Hepatocyte (in vitro differentiated cells): ENCODE results near the gene RHOF. TPM values are rescaled to one million over a fixed set of nuclear protein-coding genes. Genes with fewer than 3 reads are reported as not detected.
A peak's percentile ranks its signal among the peaks of the same experiment; 100 is the strongest.

Source experiments
- DNase-seq: peaks from one replicate; pipeline ENCODE4 v3.0.0-alpha.2; 2016; ENCODE audit warnings: low spot score
- H2AFZ ChIP-seq: fragments of 200-600 bp; sonication (generic); 2 replicates; pipeline ENCODE4 v1.6.0; 2016; ENCODE audit warnings: antibody characterized with exemption, mild to moderate bottlenecking
- H3K27ac ChIP-seq: fragments of 200-600 bp; sonication (generic); 2 replicates; pipeline ENCODE4 v1.5.1; 2016; ENCODE audit warnings: mild to moderate bottlenecking
- H3K27me3 ChIP-seq: fragments of 200-600 bp; sonication (generic); 2 replicates; pipeline ENCODE4 v1.6.1; 2016
- H3K36me3 ChIP-seq: fragments of 200-600 bp; sonication (generic); replicated peaks from 2 replicates; pipeline ENCODE4 v1.5.1; 2016; ENCODE audit warnings: low read depth; ENCODE audit not compliant: insufficient read depth
- H3K4me1 ChIP-seq: fragments of 200-600 bp; sonication (generic); 2 replicates; pipeline ENCODE4 v1.5.1; 2016; ENCODE audit warnings: mild to moderate bottlenecking, moderate library complexity; ENCODE audit not compliant: insufficient read depth
- H3K4me2 ChIP-seq: fragments of 200-600 bp; sonication (generic); 2 replicates; pipeline ENCODE4 v1.6.0; 2016
- H3K4me3 ChIP-seq: fragments of 200-600 bp; sonication (generic); 2 replicates; pipeline ENCODE4 v1.5.1; 2016; ENCODE audit warnings: mild to moderate bottlenecking
- H3K79me2 ChIP-seq: fragments of 200-600 bp; sonication (generic); 2 replicates; pipeline ENCODE4 v1.6.0; 2017; ENCODE audit warnings: mild to moderate bottlenecking
- H3K9me2 ChIP-seq: fragments of 200-600 bp; sonication (generic); replicated peaks from 2 replicates; pipeline ENCODE4 v1.6.0; 2017; ENCODE audit warnings: mild to moderate bottlenecking; ENCODE audit not compliant: insufficient read depth
- H3K9me3 ChIP-seq: fragments of 200-600 bp; sonication (generic); 2 replicates; pipeline ENCODE4 v1.5.1; 2016; ENCODE audit warnings: low read depth, mild to moderate bottlenecking
- H4K20me1 ChIP-seq: fragments of 200-600 bp; sonication (generic); 2 replicates; pipeline ENCODE4 v1.6.0; 2016; ENCODE audit warnings: mild to moderate bottlenecking; ENCODE audit not compliant: insufficient read depth, poor library complexity, severe bottlenecking
- CTCF ChIP-seq: fragments of 200-600 bp; sonication (generic); IDR thresholded peaks from 2 replicates; pipeline ENCODE4 v1.5.1; 2016; ENCODE audit warnings: antibody characterized with exemption, mild to moderate bottlenecking; ENCODE audit not compliant: poor library complexity
- EZH2 ChIP-seq: fragments of 200-600 bp; sonication (generic); IDR thresholded peaks from 2 replicates; pipeline ENCODE4 v1.6.1; 2016; ENCODE audit warnings: antibody characterized with exemption, mild to moderate bottlenecking, borderline replicate concordance
- EZH2phosphoT487 ChIP-seq: fragments of 200-600 bp; sonication (generic); IDR thresholded peaks from one replicate; pipeline ENCODE4 v1.6.1; 2018; ENCODE audit warnings: antibody characterized with exemption, mild to moderate bottlenecking, low read depth, moderate library complexity; ENCODE audit not compliant: unreplicated experiment, severe bottlenecking
- WGBS: methylation state at CpG from one replicate; pipeline ENCODE4 v1.1.6; 2016; ENCODE audit warnings: low lambda C conversion rate; ENCODE audit errors: missing lambda C conversion rate; 5-methylcytosine and 5-hydroxymethylcytosine counted together
- polyA plus RNA-seq: library from polyadenylated mRNA; unstranded; fragments of >200 nt; fragmentation: Nextera tagmentation; extraction: Ambion mirVana; gene quantifications from 2 replicates; pipeline ENCODE4 v1.2.1, GENCODE V29; 2016
- total RNA-seq: library from RNA; depleted of rRNA; stranded (reverse); fragments of >200 nt; gene quantifications from 2 replicates; pipeline ENCODE4 v1.2.3, GENCODE V29; 2014

RHOF gene, protein sequence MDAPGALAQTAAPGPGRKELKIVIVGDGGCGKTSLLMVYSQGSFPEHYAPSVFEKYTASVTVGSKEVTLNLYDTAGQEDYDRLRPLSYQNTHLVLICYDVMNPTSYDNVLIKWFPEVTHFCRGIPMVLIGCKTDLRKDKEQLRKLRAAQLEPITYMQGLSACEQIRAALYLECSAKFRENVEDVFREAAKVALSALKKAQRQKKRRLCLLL
- total RNA-seq, result 38.7 and 45.3 TPM in 2 replicates
- polyA plus RNA-seq, result 40.4 and 43.6 TPM in 2 replicates

GRCh38 chr12:121793440-121793837, at the start of gene RHOF:
Gene RHOF (minus strand): TSS chr12:121793688. CDS start chr12:121793633, 55 bp downstream.
- peaks cover 20% of the 10 kb centered on the region for H4K20me1 ChIP-seq
- H3K4me2 ChIP-seq, result peak within 1 kb of the TSS; percentile 96
- H3K4me3 ChIP-seq, result peak within 1 kb of the TSS; percentile 72
- DNase-seq, result peak; percentile 86
- peaks cover 40% of the 10 kb centered on the region for H3K4me1 ChIP-seq
- H3K9me2 ChIP-seq, result no peaks in the 10 kb centered on the region
- peak within 1 kb of the TSS; percentile 100 for H3K27ac ChIP-seq
- no peaks in the 10 kb centered on the region for H3K27me3 ChIP-seq
- TF ChIP-seq EZH2phosphoT487 (no peak), EZH2 (no peak), CTCF (no peak)
- H3K36me3 ChIP-seq, result no peaks in the 10 kb centered on the region
- WGBS, result 3% methylated on average over 21 of the region's 36 CpGs
- peaks cover 63% of the 10 kb centered on the region for H3K79me2 ChIP-seq
- H3K9me3 ChIP-seq, result no peaks in the 10 kb centered on the region
- H2AFZ ChIP-seq, result peak within 1 kb of the TSS; percentile 47

DNA sequence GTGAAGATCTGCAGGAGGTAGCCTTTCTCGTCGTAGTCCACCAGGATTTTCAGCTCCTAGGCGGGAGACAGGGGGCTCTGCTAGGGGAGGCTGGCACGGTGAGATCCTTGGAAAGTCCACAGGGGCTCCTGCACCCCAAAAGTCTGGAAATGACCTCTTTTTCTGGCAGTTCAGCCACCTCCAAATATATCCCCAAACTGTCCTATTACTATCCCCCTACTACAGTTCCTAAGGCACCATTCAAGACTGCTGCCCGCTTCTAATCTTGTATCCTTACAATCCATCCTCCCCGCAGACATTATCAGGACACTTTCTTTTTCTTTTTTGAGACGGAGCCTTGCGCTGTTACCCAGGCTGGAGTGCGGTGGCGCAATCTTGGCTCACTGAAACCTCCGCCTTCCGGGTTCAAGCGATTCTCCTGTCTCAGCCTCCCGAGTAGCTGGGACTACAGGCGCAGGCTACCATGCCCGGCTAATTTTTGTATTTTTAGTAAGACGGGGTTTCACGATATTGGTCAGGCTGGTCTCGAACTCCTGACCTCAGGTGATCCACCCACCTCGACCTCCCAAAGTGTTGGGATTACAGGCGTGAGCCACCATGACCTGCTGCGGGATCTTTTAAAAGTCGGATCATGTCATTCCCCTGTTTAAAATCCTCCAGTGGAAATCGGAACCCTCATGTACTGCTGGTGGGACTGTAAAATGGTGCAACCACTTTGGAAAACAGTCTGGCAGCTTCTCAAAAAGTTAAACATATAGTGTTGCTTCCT, 46.7 kb upstream of the RHOF start:
- no peak for DNase-seq
- Histone ChIP-seq H2AFZ (peak overlapping the region; percentile 57), H3K4me1 (peaks cover 6% of the 10 kb centered on the region), H3K9me2 (no peaks in the 10 kb centered on the region), H4K20me1 (no peaks in the 10 kb centered on the region), H3K4me2 (peak overlapping the region; percentile 80), H3K79me2 (no peaks in the 10 kb centered on the region), H3K4me3 (peak overlapping the region; percentile 23), H3K27me3 (no peaks in the 10 kb centered on the region), H3K27ac (peak overlapping the region; percentile 32), H3K36me3 (no peaks in the 10 kb centered on the region), H3K9me3 (no peaks in the 10 kb centered on the region)
- TF ChIP-seq EZH2 (no peak), EZH2phosphoT487 (no peak), CTCF (no peak)
- WGBS, result 78% methylated on average over 24 of the region's 24 CpGs

DNA sequence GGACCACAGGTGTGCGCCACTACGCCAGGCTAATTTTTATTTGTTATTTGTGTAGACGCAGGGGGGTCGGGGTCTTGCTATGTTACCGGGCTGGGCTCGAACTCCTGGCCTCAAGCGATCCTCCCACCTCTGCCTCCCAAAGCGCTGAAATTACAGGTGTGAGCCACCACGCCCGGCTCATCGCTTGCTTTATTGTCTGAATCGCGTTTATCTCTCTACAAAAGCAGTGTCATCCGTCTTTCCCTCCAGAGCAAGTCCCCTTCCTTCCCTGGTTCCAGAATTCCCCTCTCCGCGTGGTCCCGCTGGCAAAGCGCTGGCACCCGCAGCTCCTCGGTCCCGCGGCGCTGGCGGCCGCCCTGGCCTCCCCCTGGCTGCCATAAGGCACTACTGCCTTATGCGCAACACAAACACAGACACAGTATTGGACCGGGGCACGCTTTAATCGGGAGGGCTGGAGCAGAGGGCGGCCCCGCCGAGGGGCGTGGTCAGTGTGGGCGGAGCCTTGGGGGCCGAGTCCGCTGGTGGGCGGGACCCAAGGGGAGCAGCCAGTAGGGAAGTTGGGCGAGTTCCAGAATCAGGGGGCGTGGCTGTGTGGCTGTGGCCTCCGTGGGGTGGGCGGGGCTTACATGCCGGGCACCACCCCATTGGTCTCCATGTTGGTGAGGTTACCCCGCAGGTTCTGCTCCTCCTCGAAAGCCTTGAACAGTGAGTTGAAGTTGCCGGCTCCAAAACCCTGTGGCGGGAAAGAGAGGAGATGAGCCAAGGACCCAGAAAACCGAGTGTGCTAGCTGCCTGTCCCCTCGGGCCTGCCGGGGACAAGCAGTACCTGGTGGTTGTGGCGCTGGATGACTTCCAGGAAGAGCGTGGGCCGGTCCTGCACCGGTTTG, 45.9 kb upstream of the RHOF start:
- Histone ChIP-seq H3K27ac (peak overlapping the region; percentile 32), H3K4me3 (peak overlapping the region; percentile 23), H3K4me2 (peak overlapping the region; percentile 80), H3K27me3 (no peaks in the 10 kb centered on the region), H3K4me1 (peaks cover 6% of the 10 kb centered on the region), H3K36me3 (no peaks in the 10 kb centered on the region), H2AFZ (peak overlapping the region; percentile 57), H3K9me3 (no peaks in the 10 kb centered on the region), H3K79me2 (no peaks in the 10 kb centered on the region), H4K20me1 (no peaks in the 10 kb centered on the region), H3K9me2 (no peaks in the 10 kb centered on the region)
- TF ChIP-seq CTCF, result peak; percentile 30
- TF ChIP-seq EZH2, result no peak
- DNase-seq, result peak; percentile 100
- WGBS, result 15% methylated on average over 52 of the region's 53 CpGs
